Measurements from ENCODE around the gene GRIP2.

DNA sequence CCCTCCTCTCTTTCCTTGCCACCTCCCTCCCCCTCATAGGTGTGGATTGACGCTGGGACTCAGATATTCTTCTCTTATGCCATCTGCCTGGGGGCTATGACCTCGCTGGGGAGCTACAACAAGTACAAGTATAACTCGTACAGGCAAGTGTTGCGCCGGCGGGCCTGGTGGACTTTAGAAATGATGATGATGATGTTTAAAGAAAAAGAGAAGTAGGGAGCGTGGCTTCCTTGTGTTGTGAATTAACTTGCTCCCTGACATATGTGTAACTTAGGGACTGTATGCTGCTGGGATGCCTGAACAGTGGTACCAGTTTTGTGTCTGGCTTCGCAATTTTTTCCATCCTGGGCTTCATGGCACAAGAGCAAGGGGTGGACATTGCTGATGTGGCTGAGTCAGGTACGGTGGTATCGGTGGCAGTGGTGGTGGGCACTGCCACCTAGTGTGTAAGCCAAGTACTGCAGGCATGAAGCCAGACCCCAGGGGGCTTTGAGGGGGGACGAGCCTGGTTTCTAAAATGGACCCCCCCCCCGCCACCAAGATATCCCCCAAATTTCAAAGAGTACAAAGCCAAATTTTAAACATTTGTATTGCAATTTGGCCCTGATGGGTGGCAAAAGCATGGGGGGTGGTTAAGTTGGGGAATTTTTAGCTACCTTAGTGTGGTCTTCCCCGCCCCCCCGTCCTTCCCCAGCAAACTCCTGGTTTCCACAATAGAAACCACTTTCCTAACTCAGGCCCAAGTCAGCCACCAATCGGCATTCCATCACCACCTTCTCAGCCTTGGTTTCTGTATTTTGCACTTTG, 72.1 kb downstream of the GRIP2 start:
- TF ChIP-seq, protein P1, sequence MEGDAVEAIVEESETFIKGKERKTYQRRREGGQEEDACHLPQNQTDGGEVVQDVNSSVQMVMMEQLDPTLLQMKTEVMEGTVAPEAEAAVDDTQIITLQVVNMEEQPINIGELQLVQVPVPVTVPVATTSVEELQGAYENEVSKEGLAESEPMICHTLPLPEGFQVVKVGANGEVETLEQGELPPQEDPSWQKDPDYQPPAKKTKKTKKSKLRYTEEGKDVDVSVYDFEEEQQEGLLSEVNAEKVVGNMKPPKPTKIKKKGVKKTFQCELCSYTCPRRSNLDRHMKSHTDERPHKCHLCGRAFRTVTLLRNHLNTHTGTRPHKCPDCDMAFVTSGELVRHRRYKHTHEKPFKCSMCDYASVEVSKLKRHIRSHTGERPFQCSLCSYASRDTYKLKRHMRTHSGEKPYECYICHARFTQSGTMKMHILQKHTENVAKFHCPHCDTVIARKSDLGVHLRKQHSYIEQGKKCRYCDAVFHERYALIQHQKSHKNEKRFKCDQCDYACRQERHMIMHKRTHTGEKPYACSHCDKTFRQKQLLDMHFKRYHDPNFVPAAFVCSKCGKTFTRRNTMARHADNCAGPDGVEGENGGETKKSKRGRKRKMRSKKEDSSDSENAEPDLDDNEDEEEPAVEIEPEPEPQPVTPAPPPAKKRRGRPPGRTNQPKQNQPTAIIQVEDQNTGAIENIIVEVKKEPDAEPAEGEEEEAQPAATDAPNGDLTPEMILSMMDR (IDR thresholded peaks at IDR 0.05; ENCODE audit: insufficient read depth, low read depth, low read length) = peak; percentile 68
- no peak for TF ChIP-seq EZH2 (IDR thresholded peaks at IDR 0.05; ENCODE audit: insufficient read depth, low read length)

Measured in astrocyte (in vitro differentiated cells and primary cell).